Measurements from ENCODE around the gene ASF1A.

The ASF1A gene

GRCh38 chr6:118905851-118906250 is 11.9 kb downstream of the ASF1A start:
- FAIRE-seq (no peak), DNase-seq (ENCODE audit: extremely low spot score, insufficient read length, low read depth) (no peak)

GRCh38 chr6:118908441-118908840 is 14.5 kb downstream of the ASF1A start:
- FAIRE-seq: no peak
- DNase-seq (ENCODE audit: extremely low spot score, insufficient read length, low read depth): no peak

- DNase-seq (ENCODE audit: extremely low spot score, insufficient read length, low read depth) (no peak), FAIRE-seq (no peak)
These were observed 18.7 kb downstream of the ASF1A start for GRCh38 chr6:118912646-118913045.

- no peak for DNase-seq (ENCODE audit: extremely low spot score, insufficient read length, low read depth)
- no peak for FAIRE-seq
These were observed 19.2 kb downstream of the ASF1A start for GRCh38 chr6:118913161-118913560.

GRCh38 chr6:118914598-118914997 is 20.6 kb downstream of the ASF1A start:
- FAIRE-seq: no peak
- DNase-seq (ENCODE audit: extremely low spot score, insufficient read length, low read depth): no peak

- no peak for FAIRE-seq
These were observed 23.8 kb downstream of the ASF1A start for GRCh38 chr6:118917546-118918328.

GRCh38 chr6:118918329-118918725 is 24.4 kb downstream of the ASF1A start:
- DNase-seq (ENCODE audit: extremely low spot score, insufficient read length, low read depth): no peak
- FAIRE-seq: no peak

More at GRCh38 chr6:118917546-118918328, 23.8 kb downstream of the ASF1A start:
- DNase-seq (ENCODE audit: extremely low spot score, insufficient read length, low read depth): no peak

GRCh38 chr6:118921084-118921483 is 27.1 kb downstream of the ASF1A start:
- FAIRE-seq (no peak), DNase-seq (ENCODE audit: extremely low spot score, insufficient read length, low read depth) (no peak)

- FAIRE-seq: no peak
These were observed 29.1 kb downstream of the ASF1A start for GRCh38 chr6:118923035-118923434.

GRCh38 chr6:118930680-118931079 is 36.7 kb downstream of the ASF1A start:
- DNase-seq (ENCODE audit: extremely low spot score, insufficient read length, low read depth): no peak
- FAIRE-seq: no peak

More at GRCh38 chr6:118923035-118923434, 29.1 kb downstream of the ASF1A start:
- no peak for DNase-seq (ENCODE audit: extremely low spot score, insufficient read length, low read depth)

- FAIRE-seq (no peak), DNase-seq (ENCODE audit: extremely low spot score, insufficient read length, low read depth) (no peak)
These were observed 37.5 kb downstream of the ASF1A start for GRCh38 chr6:118931436-118931835.

GRCh38 chr6:118932421-118932820 is 38.5 kb downstream of the ASF1A start:
- no peak for DNase-seq (ENCODE audit: extremely low spot score, insufficient read length, low read depth)
- no peak for FAIRE-seq

GRCh38 chr6:118933855-118934460 is 40.0 kb downstream of the ASF1A start:
- no peak for FAIRE-seq
- no peak for DNase-seq (ENCODE audit: extremely low spot score, insufficient read length, low read depth)

GRCh38 chr6:118934461-118935330 is 40.7 kb downstream of the ASF1A start, which contains the start of gene MCM9:
TSS of gene MCM9 (minus strand) at chr6:118935159. CDS start at chr6:118931723, 3,436 bp downstream.
- FAIRE-seq: peak; percentile 98

GRCh38 chr6:118935331-118935668 is 41.3 kb downstream of the ASF1A start:
- DNase-seq (ENCODE audit: extremely low spot score, insufficient read length, low read depth) (no peak), FAIRE-seq (no peak)

More at GRCh38 chr6:118934461-118935330, 40.7 kb downstream of the ASF1A start, which contains the start of gene MCM9:
- DNase-seq (ENCODE audit: extremely low spot score, insufficient read length, low read depth): peak; percentile 94

- DNase-seq (ENCODE audit: extremely low spot score, insufficient read length, low read depth): no peak
These were observed 42.2 kb downstream of the ASF1A start for GRCh38 chr6:118935978-118936703.

GRCh38 chr6:118939683-118940082 is 45.7 kb downstream of the ASF1A start:
- no peak for FAIRE-seq
- no peak for DNase-seq (ENCODE audit: extremely low spot score, insufficient read length, low read depth)

More at GRCh38 chr6:118935978-118936703, 42.2 kb downstream of the ASF1A start:
- FAIRE-seq: no peak

- FAIRE-seq (no peak), DNase-seq (ENCODE audit: extremely low spot score, insufficient read length, low read depth) (no peak)
These were observed 46.8 kb downstream of the ASF1A start for GRCh38 chr6:118940770-118941169.

GRCh38 chr6:118945217-118945616 is 51.3 kb downstream of the ASF1A start:
- peak; percentile 31 for FAIRE-seq
- DNase-seq (ENCODE audit: extremely low spot score, insufficient read length, low read depth): no peak

GRCh38 chr6:118952683-118953082 is 58.7 kb downstream of the ASF1A start:
- DNase-seq (ENCODE audit: extremely low spot score, insufficient read length, low read depth) (no peak), FAIRE-seq (no peak)

Measured in GM18507 (cell line).